KG1 (cell line): ENCODE measurements around the gene SMPD2.

Source experiments
- DNase-seq: peaks from one replicate; lab custom pipeline; 2025; lab: John Stamatoyannopoulos, UW

The SMPD2 gene

DNA sequence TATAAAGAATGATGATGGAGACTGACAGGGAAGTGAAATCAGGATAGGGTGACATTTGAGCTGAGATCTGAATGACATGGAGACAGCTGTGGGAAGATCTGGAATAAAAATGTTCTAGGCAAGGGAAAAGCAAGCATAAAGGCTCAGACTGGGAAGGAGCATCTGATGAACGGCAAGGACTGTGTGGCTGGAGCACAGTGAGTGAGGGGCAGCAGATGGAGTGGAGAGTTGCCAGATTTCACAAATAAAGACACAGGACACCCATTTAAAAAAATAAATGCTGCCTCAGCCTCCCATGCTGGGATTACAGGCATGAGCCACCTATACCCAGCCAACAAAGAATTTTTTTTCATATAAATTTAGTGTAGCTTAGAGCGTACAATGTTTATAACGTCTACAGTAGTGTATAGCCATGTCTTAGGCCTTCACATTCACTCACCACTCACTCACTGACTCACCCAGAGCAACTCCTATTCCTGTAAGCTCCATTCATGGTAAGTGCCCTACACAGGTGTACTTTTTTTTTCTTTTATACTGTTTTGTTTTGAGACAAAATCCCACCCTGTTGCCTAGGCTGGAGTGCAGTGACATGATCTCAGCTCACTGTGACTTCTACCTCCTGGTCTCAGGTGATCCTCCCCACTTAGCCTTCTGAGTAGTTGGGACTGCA, 44.9 kb downstream of the SMPD2 start:
- no peak for DNase-seq

GRCh38 chr6:109486068-109486467, 45.5 kb downstream of the SMPD2 start:
- DNase-seq = no peak

- no peak for DNase-seq
Observed at GRCh38 chr6:109488001-109488400, 47.5 kb downstream of the SMPD2 start.

DNA sequence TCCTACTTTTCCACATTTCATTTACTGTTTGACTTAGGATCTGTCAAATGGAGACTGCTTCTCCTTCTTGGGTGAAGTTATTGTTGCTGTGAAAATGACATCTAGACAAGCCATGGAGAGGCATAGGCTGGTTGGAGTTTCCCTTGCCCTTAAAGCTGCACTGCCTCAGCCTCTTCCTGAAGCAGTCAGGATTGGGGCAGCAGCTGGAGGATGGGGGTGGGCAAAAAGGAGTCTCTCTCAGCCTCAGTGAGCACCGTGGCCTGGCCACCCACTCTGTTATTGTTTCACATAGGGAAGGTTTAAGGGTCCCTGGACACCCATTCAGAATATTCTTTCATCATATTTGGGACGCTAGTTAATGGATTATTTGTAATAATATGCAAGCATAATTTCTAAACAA, 50.2 kb downstream of the SMPD2 start:
- no peak for DNase-seq

GRCh38 chr6:109491207-109491938, 50.8 kb downstream of the SMPD2 start:
- DNase-seq = peak; percentile 18
